ENCODE results near the gene NDUFB3.

GRCh38 chr2:201118121-201118960 lies 46.5 kb downstream of the NDUFB3 start:
- TF ChIP-seq CTCF (IDR thresholded peaks at IDR 0.05): peak in 2 of 3 experiments; percentile 18 to 37
- TF ChIP-seq POLR2AphosphoS5 (IDR thresholded peaks at IDR 0.05; ENCODE audit: insufficient read depth in 1 of 2, low read depth in 1 of 2): peak; percentile 47 to 85

All from vagina (tissue), 2 donors.